Measurements from ENCODE around the gene ITGAD. TPM values are rescaled to one million over a fixed set of nuclear protein-coding genes. Genes with fewer than 3 reads are reported as not detected.

ITGAD gene
- not detected in 2 replicates for total RNA-seq
- long read RNA-seq, result 0 reads

DNA sequence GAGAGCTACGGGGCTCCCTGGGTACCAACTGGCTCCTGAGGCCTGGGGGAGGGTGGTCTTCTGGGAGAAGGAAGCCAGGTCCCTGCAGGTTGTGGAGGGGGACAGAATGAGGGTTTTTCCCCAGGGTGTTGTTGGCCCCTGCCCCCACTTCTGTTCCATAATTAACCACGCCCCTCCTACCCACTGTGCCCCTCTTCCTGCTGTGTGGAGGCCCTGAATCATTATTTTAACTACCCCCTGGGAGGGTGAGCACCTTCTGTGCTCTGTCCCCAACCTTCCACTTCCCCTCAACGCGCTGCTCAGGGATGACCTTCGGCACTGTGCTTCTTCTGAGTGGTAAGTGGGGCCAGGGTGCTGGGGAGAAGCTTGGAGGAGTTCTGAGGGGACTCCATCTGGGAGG is at the start of gene ITGAD:
Gene ITGAD, plus strand, starts transcription at position 280 of the 400 bp plus-strand sequence. Its CDS starts 26 bp downstream, at position 306.
- H3K4me1 Mint-ChIP-seq, result no peaks in the 10 kb centered on the region
- H3K4me3 Mint-ChIP-seq, result no peak within 1 kb of the TSS
- no peak within 1 kb of the TSS for H3K27ac Mint-ChIP-seq (ENCODE audit: unreplicated experiment)
- DNase-seq (ENCODE audit: low read depth, low spot score), result no peak
- H3K36me3 Mint-ChIP-seq (ENCODE audit: low read depth), result no peaks in the 10 kb centered on the region
- peaks cover 17% of the 10 kb centered on the region for H3K27me3 Mint-ChIP-seq (ENCODE audit: low read depth)
- TF ChIP-seq, protein P1, sequence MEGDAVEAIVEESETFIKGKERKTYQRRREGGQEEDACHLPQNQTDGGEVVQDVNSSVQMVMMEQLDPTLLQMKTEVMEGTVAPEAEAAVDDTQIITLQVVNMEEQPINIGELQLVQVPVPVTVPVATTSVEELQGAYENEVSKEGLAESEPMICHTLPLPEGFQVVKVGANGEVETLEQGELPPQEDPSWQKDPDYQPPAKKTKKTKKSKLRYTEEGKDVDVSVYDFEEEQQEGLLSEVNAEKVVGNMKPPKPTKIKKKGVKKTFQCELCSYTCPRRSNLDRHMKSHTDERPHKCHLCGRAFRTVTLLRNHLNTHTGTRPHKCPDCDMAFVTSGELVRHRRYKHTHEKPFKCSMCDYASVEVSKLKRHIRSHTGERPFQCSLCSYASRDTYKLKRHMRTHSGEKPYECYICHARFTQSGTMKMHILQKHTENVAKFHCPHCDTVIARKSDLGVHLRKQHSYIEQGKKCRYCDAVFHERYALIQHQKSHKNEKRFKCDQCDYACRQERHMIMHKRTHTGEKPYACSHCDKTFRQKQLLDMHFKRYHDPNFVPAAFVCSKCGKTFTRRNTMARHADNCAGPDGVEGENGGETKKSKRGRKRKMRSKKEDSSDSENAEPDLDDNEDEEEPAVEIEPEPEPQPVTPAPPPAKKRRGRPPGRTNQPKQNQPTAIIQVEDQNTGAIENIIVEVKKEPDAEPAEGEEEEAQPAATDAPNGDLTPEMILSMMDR (conservative IDR thresholded peaks at IDR 0.05), result no peak
- no peaks in the 10 kb centered on the region for H3K9me3 Mint-ChIP-seq

DNA sequence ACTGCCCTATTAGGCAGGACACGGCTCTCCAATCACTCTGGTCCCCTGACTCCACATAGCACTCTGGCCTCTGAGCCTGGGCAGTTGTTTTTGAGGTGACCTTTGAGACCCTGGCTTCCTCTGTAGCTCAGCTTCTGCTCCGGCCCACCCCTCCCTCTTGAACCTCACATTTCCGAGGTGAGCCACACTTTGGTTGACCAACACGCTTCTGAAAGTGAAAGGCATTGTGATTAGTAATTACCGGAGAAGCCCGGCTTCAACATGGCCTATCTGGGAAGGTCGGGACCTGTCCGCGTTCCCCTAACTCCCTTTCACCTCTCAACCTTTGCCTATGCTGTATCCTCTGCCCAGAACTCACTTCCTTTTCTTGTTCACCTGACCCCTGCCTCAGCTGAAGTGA is 48.4 kb upstream of the ITGAD start:
- H3K27me3 Mint-ChIP-seq (ENCODE audit: low read depth), result peaks cover 19% of the 10 kb centered on the region
- no peak overlapping the region for H3K4me3 Mint-ChIP-seq
- no peak overlapping the region for H3K27ac Mint-ChIP-seq (ENCODE audit: unreplicated experiment)
- DNase-seq (ENCODE audit: low read depth, low spot score), result no peak
- H3K36me3 Mint-ChIP-seq (ENCODE audit: low read depth), result no peaks in the 10 kb centered on the region
- H3K4me1 Mint-ChIP-seq, result peaks cover 6% of the 10 kb centered on the region
- no peaks in the 10 kb centered on the region for H3K9me3 Mint-ChIP-seq
- TF ChIP-seq, protein P1 (conservative IDR thresholded peaks at IDR 0.05), result no peak

DNA sequence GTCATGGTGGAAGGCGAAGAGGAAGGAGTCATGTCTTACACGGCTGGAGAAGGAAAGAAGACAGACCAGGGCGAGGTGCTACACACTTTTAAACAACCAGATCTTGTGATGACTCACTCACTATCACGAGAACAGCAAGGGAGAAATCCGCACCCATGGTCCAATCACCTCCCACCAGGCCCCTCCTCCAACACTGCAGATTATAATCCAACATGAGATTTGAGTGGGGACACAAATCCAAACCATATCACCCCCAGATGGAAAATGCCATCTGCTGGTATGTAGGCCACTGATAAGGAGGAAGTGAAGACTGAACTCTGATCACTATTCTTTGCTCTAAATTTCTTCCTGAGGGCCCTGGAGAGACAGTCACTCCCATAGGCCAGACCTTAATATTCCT is 45.7 kb upstream of the ITGAD start:
- H3K27me3 Mint-ChIP-seq (ENCODE audit: low read depth), result peaks cover 17% of the 10 kb centered on the region
- DNase-seq (ENCODE audit: low read depth, low spot score), result no peak
- H3K9me3 Mint-ChIP-seq, result no peaks in the 10 kb centered on the region
- TF ChIP-seq, protein P1 (conservative IDR thresholded peaks at IDR 0.05), result no peak
- H3K27ac Mint-ChIP-seq (ENCODE audit: unreplicated experiment), result no peak overlapping the region
- H3K36me3 Mint-ChIP-seq (ENCODE audit: low read depth), result no peaks in the 10 kb centered on the region
- no peak overlapping the region for H3K4me3 Mint-ChIP-seq
- H3K4me1 Mint-ChIP-seq, result peaks cover 6% of the 10 kb centered on the region

DNA sequence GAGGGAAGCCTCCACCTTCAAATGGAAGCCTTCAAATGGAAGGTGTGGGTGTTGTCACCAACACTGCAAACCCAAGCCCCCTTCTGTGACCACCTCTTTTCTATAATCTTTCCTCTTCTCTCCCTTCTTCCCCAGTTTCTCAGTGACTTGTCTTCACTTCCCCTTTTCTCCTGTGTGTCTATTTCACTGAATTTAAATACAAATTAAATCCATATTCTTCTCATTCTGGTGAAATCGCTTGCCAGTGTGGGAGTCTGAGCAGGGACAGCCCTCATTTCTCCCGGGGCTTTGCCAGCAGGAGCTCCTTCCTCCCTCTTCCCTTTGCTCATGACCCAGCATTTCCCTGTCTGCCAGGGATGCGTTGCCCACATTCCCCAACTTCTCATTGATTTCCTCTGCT is 44.6 kb upstream of the ITGAD start:
- Mint-ChIP-seq H3K9me3 (no peaks in the 10 kb centered on the region), H3K27me3 (ENCODE audit: low read depth) (peaks cover 21% of the 10 kb centered on the region), H3K36me3 (ENCODE audit: low read depth) (no peaks in the 10 kb centered on the region), H3K4me3 (no peak overlapping the region), H3K27ac (ENCODE audit: unreplicated experiment) (no peak overlapping the region), H3K4me1 (peaks cover 6% of the 10 kb centered on the region)
- DNase-seq (ENCODE audit: low read depth, low spot score), result no peak
- TF ChIP-seq, protein P1 (conservative IDR thresholded peaks at IDR 0.05), result no peak

DNA sequence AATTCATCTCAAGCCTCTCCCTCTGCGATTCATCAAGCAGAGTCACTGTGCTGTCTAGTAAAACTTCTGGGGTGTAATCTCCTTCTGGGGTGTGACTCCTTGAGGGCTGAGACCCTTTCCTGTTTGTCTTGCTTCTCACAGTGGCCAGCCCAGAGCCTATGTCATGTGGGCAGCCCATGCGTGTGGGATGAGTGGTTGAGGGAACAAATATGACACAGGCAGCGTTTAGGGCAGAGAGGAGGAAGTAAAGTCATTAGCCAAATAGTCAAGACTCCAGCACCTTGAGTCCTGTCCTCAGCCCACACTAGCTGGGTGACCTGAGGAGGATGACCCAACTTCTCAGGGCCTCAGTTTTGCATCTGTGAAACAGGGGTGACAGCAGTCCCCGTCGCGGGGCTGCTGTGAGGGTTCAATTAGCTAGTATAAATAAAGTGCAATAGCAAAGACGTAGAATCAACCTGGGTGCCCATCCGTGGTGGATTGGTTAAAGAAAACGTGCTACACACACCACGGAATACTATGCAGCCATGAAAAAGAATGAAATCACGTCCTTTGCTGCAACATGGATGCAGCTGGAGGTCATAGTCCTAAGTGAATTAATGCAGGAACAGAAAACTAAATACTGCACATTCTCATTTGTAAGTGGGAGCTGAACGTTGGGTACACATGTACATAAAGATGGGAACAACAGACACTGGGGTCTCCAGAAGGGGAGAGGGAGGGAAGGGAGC is 42.7 kb upstream of the ITGAD start:
- no peaks in the 10 kb centered on the region for H3K4me1 Mint-ChIP-seq
- no peak for DNase-seq (ENCODE audit: low read depth, low spot score)
- H3K4me3 Mint-ChIP-seq, result no peak overlapping the region
- TF ChIP-seq, protein P1 (conservative IDR thresholded peaks at IDR 0.05), result no peak
- peaks cover 19% of the 10 kb centered on the region for H3K27me3 Mint-ChIP-seq (ENCODE audit: low read depth)
- H3K9me3 Mint-ChIP-seq, result no peaks in the 10 kb centered on the region
- H3K27ac Mint-ChIP-seq (ENCODE audit: unreplicated experiment), result no peak overlapping the region
- no peaks in the 10 kb centered on the region for H3K36me3 Mint-ChIP-seq (ENCODE audit: low read depth)
